ENCODE results near the gene PLXNA4.

Gene PLXNA4

GRCh38 chr7:132469264-132469663 lies 107.0 kb downstream of the PLXNA4 start:
- FAIRE-seq: no peak

GRCh38 chr7:132466367-132466766 lies 109.9 kb downstream of the PLXNA4 start:
- FAIRE-seq: no peak

GRCh38 chr7:132465516-132465915 lies 110.8 kb downstream of the PLXNA4 start:
- no peak for FAIRE-seq

- no peak for FAIRE-seq
Measured at GRCh38 chr7:132464740-132465139, 111.5 kb downstream of the PLXNA4 start.

GRCh38 chr7:132463922-132464321 lies 112.3 kb downstream of the PLXNA4 start:
- FAIRE-seq: no peak

GRCh38 chr7:132462478-132462877 lies 113.8 kb downstream of the PLXNA4 start:
- FAIRE-seq: no peak

GRCh38 chr7:132461032-132461592 lies 115.2 kb downstream of the PLXNA4 start:
- FAIRE-seq: no peak

- no peak for FAIRE-seq
Measured at GRCh38 chr7:132458729-132459128, 117.5 kb downstream of the PLXNA4 start.

- FAIRE-seq: no peak
Measured at GRCh38 chr7:132457658-132458057, 118.6 kb downstream of the PLXNA4 start.

- FAIRE-seq: no peak
Measured at GRCh38 chr7:132456418-132456817, 119.9 kb downstream of the PLXNA4 start.

- FAIRE-seq: no peak
Measured at GRCh38 chr7:132455378-132455777, 120.9 kb downstream of the PLXNA4 start.

- no peak for FAIRE-seq
Measured at GRCh38 chr7:132453826-132454225, 122.4 kb downstream of the PLXNA4 start.

- no peak for FAIRE-seq
Measured at GRCh38 chr7:132451161-132451560, 125.1 kb downstream of the PLXNA4 start.

- FAIRE-seq: no peak
Measured at GRCh38 chr7:132450696-132451095, 125.6 kb downstream of the PLXNA4 start.

GRCh38 chr7:132450188-132450587 lies 126.1 kb downstream of the PLXNA4 start:
- no peak for FAIRE-seq

GRCh38 chr7:132446666-132447278 lies 129.5 kb downstream of the PLXNA4 start:
- no peak for FAIRE-seq

- no peak for FAIRE-seq
Measured at GRCh38 chr7:132446260-132446659, 130.0 kb downstream of the PLXNA4 start.

- FAIRE-seq: no peak
Measured at GRCh38 chr7:132443761-132444520, 132.3 kb downstream of the PLXNA4 start.

GRCh38 chr7:132441935-132442334 lies 134.3 kb downstream of the PLXNA4 start:
- no peak for FAIRE-seq

GRCh38 chr7:132440151-132440550 lies 136.1 kb downstream of the PLXNA4 start:
- FAIRE-seq: no peak

- no peak for FAIRE-seq
Measured at GRCh38 chr7:132438926-132439325, 137.3 kb downstream of the PLXNA4 start.

- FAIRE-seq: no peak
Measured at GRCh38 chr7:132437730-132438129, 138.5 kb downstream of the PLXNA4 start.

- no peak for FAIRE-seq
Measured at GRCh38 chr7:132436121-132436520, 140.1 kb downstream of the PLXNA4 start.
